Dermis microvascular lymphatic vessel endothelial cell (primary cell): ENCODE measurements around the gene PMPCB. TPM values are rescaled to one million over a fixed set of nuclear protein-coding genes. Genes with fewer than 3 reads are reported as not detected.
A peak's percentile ranks its signal among the peaks of the same experiment; 100 is the strongest.
"Not testable (repeated sequence)": the region's sequence is repeated elsewhere in the genome, so short reads cannot be mapped to it uniquely, and the experiment has no call there.

Experiments
- DNase-seq, 2 donors: peaks; one replicate each; pipeline versions ENCODE4 v3.0.0 to v3.0.0-alpha.2; 2010; ENCODE audit warnings: low read depth in 2 of 2
- total RNA-seq: library from RNA; depleted of rRNA; stranded (reverse); fragments of >200 nt; gene quantifications from 2 replicates; pipeline ENCODE4 v1.2.1, GENCODE V29; 2014

The PMPCB gene, protein sequence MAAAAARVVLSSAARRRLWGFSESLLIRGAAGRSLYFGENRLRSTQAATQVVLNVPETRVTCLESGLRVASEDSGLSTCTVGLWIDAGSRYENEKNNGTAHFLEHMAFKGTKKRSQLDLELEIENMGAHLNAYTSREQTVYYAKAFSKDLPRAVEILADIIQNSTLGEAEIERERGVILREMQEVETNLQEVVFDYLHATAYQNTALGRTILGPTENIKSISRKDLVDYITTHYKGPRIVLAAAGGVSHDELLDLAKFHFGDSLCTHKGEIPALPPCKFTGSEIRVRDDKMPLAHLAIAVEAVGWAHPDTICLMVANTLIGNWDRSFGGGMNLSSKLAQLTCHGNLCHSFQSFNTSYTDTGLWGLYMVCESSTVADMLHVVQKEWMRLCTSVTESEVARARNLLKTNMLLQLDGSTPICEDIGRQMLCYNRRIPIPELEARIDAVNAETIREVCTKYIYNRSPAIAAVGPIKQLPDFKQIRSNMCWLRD
- 35.7 and 41.2 TPM in 2 replicates for total RNA-seq

DNA sequence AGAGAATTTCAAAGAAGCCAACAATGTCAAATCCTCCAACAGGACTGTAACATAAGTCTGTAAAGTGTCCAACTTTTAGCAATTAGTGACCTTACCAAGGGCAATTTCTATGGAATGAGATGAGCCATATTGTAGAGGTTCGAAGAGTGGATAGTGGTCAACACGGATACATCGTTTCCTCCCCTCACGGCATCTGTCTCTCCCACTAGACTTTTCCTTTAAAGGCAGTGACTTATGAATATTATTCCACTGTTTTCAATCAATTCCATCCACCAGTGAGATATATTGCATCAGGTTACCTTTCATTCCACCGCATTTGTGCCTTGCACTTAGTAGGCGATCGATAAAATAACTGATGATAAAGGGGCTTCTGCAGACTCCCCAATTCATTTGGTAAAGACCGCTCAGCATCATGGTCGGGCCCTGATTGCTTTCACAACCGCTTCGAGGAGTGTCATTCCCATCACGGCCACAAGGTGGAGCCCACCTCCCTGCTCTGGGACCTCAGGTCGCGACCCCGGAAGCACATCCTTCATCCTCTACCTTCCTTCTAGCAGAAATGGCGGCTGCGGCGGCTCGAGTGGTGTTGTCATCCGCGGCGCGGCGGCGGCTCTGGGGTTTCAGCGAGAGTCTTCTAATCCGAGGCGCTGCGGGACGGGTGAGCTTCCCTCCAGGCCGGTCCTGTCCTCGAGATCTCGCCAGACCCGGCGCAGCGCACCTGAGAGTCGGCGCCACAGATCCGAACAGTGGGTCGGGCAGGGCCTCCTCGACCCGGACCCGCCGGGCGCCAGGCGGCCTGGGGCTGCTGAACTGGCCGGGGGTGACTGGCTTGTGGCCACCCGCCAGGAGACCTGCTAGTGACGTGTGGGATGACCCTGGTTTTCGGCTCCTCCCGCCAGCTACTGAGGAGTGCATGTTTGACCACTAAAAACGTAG is at the start of gene PMPCB:
Gene PMPCB (plus strand): TSS at position 535 of the 936 bp plus-strand sequence. CDS start 25 bp downstream, at position 560.
- peak; percentile 74 to 84 for DNase-seq

GRCh38 chr7:103253699-103254506 is 43.3 kb upstream of the PMPCB start:
- DNase-seq = peak; percentile 1 to 16

- DNase-seq = not testable (repeated sequence)
Measured at GRCh38 chr7:103264054-103264453, 33.2 kb upstream of the PMPCB start.

DNA sequence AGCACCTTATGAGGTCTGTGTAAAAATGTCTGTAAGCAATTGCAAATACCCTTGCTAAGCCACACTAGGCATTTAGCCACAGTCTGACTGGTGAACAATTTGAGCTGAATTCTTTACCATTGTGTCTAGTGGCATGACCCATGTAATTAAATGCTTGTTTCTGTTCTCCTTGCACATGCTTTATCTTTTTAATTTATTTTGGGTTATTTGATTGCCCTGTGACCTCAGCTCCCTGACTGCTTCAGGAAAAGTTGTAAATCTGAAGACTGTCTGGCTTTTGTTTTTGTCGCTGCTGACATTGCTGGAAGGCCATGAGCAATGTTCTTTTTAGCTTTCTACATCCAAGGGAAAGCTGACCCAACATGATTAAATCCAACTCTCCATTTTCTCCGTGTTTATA is 31.0 kb upstream of the PMPCB start:
- DNase-seq = not testable (repeated sequence)

DNA sequence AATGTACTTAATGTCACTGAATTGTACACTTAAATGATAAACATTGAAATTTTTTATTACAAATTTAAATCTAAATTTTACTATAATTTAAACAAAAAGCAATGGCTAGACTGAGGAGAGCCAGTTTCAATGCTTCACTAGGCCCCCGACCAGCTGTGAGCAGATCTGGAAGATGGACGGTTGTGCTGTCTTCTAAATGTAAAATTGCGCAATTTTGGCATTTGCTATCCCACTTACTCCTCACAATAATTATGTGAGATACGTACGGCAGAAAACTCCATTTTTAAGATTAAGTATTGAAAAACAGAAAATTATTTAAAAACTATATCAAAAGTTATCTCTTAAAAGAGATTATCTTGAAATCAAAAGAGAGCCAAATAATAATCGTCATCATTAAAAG is 23.9 kb upstream of the PMPCB start:
- not testable (repeated sequence) for DNase-seq

DNA sequence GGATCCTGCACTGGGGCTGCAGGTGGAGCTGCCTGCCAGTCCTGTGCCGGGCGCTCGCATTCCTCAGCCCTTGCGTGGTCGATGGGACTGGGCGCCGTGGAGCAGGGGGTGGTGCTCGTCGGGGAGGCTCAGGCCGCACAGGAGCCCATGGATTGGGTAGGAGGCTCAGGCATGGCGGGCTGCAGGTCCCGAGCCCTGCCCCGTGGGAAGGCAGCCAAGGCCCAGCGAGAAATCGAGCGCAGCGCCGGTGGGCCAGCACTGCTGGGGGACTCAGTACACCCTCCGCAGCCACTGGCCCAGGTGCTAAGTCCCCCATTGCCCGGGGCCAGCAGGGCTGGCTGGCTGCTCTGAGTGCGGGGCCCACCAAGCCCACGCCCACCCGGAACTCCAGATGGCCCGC is 22.4 kb upstream of the PMPCB start:
- not testable (repeated sequence) for DNase-seq

- DNase-seq = not testable (repeated sequence)
Measured at GRCh38 chr7:103278195-103278594, 19.0 kb upstream of the PMPCB start.

GRCh38 chr7:103279636-103279962 is 17.6 kb upstream of the PMPCB start:
- DNase-seq = not testable (repeated sequence)

- DNase-seq = peak; percentile 25 to 49
Measured at GRCh38 chr7:103279963-103280802, 17.1 kb upstream of the PMPCB start.

DNA sequence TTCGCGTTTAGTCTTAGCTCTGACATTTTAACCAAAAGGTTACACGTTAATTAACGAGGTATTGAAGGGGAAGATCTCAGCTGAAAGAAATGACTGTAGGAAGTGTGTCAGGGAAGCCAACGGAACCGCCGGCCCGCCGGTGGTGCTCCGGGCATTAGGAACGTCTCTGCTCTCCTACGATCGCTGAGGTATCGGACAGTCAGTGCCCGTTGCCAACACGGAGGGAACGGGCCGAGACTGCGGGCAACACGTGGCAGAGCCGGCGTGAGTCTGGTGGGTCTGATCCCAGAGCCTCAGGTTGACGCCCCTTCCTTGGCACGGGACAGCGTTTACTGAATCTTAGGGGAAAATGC is 16.5 kb upstream of the PMPCB start:
- not testable (repeated sequence) for DNase-seq

DNA sequence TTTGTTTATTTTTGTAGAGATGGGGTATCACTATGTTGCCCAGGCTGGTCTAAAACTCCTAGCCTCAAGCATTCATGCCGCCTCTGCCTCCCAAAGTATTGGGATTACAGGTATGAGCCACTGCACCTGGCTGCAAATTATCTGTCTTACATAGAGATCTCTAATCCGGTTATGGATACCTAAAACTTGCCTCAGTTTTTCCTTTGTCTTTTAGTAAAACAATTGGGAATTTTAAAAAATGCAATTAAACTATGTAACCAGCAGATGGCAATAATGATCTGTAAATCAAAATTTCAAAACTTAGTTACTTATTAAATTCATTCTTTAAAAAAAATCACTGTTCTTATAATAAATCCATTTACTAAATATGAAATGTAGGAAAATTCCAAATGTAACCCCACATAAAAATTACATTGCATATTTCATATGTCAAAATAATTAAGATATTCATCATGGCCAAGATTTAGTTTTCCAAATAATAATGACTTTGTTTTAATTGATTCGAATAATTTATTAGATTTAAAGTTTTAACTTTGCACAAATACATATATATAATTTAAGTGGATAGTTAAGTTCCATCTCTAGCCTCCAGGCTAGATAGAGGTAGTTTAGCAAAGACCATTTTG is 14.3 kb upstream of the PMPCB start:
- not testable (repeated sequence) for DNase-seq

- DNase-seq = no peak
Measured at GRCh38 chr7:103292122-103292521, 5.1 kb upstream of the PMPCB start.

DNA sequence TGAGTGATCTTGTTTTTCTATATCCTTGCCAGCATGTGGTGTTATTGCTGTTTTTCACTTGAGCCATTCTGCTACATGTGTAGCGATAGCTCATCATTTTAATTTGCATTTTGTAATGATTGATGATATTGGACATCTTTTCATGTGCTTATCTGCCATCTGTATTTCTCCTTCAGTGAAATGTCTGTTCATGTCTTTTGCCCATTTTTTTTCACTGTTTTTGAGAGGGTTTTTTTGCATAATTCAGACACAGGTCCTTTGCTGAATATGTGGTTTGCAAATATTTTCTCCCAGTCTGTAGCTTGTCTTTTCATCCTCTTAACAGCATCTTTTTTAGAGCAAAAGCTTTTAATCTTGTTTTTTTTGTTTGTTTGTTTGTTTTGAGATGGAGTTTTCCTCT is 3.7 kb upstream of the PMPCB start:
- no peak for DNase-seq

DNA sequence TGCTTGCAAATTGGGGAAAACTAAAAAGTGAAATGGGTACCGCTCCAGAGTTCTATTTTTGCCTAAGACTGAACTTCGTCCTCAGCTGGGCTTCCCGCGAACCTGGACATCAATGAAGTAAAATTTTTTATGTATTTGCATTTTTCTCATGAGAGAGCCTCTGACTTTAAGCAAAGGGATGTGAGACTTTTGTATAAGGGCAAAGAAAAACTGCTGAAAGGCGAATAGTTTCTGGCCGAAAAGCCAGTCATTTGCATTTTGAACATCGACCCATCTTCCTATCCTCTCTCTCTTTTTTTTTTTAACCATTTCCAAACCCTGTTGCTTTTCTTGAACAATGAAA is 573 bp downstream of the PMPCB start:
- DNase-seq = no peak

GRCh38 chr7:103299660-103300059 is 2.4 kb downstream of the PMPCB start:
- no peak for DNase-seq

GRCh38 chr7:103301441-103301840 is 4.2 kb downstream of the PMPCB start:
- no peak for DNase-seq

DNA sequence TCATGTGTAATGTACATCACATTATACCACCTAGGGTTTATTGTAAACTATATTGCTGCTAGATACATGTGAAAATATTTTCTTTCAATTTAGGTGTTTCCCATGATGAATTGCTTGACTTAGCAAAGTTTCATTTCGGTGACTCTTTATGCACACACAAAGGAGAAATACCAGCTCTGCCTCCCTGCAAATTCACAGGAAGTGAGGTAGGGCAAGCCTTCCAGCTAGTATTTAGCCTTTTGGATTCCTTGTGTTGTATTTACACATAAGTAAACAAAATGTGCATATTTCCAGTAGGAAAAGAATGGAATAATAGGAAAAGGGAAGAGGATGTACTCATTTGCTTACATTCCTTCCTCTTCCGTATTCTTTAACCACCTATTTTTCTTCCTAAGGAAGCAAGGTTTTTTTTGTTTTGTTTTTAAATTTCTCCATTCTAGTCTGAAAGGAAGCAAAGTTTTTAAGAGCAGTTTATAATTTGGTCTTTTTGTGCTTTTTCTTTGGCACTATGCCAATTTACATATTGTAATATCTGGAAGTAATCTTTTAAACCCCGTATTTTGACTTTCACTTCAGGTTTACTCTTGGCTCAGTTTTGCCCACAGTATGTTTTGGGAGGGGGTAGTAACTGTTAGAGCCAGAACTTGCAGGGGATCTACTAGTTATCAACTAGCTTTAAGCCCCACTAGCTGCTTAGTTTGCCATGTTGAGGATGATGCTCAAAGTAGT is 10.4 kb downstream of the PMPCB start:
- peak in 1 of 2 donors; percentile 23 for DNase-seq

- DNase-seq = no peak
Measured at GRCh38 chr7:103314852-103315251, 17.6 kb downstream of the PMPCB start.

- DNase-seq = no peak
Measured at GRCh38 chr7:103316380-103316941, 19.2 kb downstream of the PMPCB start.
